ENCODE results near the gene SLC17A4.

SLC17A4 gene

DNA sequence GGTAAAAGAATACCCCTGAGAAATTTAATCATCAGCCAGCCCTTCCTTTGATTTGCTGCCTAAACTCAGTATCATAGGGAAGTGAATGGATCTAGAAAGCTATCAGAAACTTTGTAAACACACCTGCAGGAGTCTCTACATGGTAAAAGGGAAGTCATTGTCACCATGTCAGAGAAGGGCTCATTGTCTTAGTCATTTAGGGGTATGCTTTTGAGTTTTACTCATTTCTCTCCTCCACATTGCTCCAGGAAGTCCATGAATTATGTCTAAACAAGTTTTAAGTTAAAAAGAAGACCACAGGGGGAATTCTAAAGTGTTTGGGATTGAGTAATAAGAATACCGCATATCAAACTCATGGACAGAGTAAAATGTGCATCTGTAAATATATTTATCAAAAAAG lies 74.8 kb downstream of the SLC17A4 start:
- TF ChIP-seq CTCF (IDR thresholded peaks at IDR 0.05; ENCODE audit: low read depth, low read length, missing control alignments), result no peak
- in situ Hi-C loops (cut with HindIII; ENCODE audit: low pct_ligation_motif_present, low sequenced_read_pairs), result no loop called here
- no peaks in the 10 kb centered on the region for H3K27me3 ChIP-seq (replicated peaks)
- H3K4me3 ChIP-seq (ENCODE audit: low read depth, low read length), result no peak overlapping the region
- H3K36me3 ChIP-seq (replicated peaks), result no peaks in the 10 kb centered on the region
- no peak overlapping the region for H3K27ac ChIP-seq
- DNase-seq, result no peak

GRCh38 chr6:25830458-25830857 lies 75.9 kb downstream of the SLC17A4 start:
- Histone ChIP-seq H3K4me3 (ENCODE audit: low read depth, low read length) (no peak overlapping the region), H3K27ac (no peak overlapping the region), H3K27me3 (replicated peaks) (no peaks in the 10 kb centered on the region), H3K36me3 (replicated peaks) (no peaks in the 10 kb centered on the region)
- no peak for DNase-seq
- in situ Hi-C loops (cut with HindIII; ENCODE audit: low pct_ligation_motif_present, low sequenced_read_pairs), result no loop called here
- TF ChIP-seq CTCF (IDR thresholded peaks at IDR 0.05; ENCODE audit: low read depth, low read length, missing control alignments), result no peak

Data from brain microvascular endothelial cell (primary cell).